SK-N-SH (cell line): Measurements from ENCODE around the gene MCRIP2. TPM values are rescaled to one million over a fixed set of nuclear protein-coding genes. Genes with fewer than 3 reads are reported as not detected.

Source experiments
- CTCF ChIA-PET: fragments of 300-600, 350-600 bp; formaldehyde crosslinking; extraction: SDS; loops from one replicate; lab custom pipeline; 2021; lab: Yijun Ruan, JAX
- POLR2A ChIA-PET: fragments of 350-600 bp; sonication (Branson Sonifier 250); formaldehyde crosslinking; extraction: SDS; loops from one replicate; lab custom pipeline; 2020; ENCODE audit warnings: antibody characterized with exemption, inconsistent platforms; lab: Yijun Ruan, JAX
- DNase-seq: peaks from one replicate; pipeline ENCODE4 v3.0.0; 2012
- H2AFZ ChIP-seq: fragments of 200-600 bp; sonication (generic); 2 replicates; pipeline ENCODE4 v1.8.1; 2016; ENCODE audit warnings: antibody characterized with exemption, mild to moderate bottlenecking, low read depth
- H3F3A ChIP-seq: fragments of 200-600 bp; sonication (generic); replicated peaks from 2 replicates; pipeline ENCODE3; 2016; ENCODE audit warnings: antibody characterized with exemption, mild to moderate bottlenecking; ENCODE audit not compliant: insufficient read depth
- H3K27ac ChIP-seq, 2 experiments: fragments of 200-500 bp in 1 of 2; fragments of 200-600 bp in 1 of 2; sonication (Bioruptor generic) in 1 of 2; sonication (generic), shearing (Covaris generic) in 1 of 2; 2 replicates each; pipeline versions ENCODE4 v1.5.1 to v1.6.1; 2014 to 2016; ENCODE audit warnings: low read depth in 2 of 2, inconsistent platforms in 1 of 2, low read length in 1 of 2, mild to moderate bottlenecking in 1 of 2, mixed read lengths in 1 of 2
- H3K27me3 ChIP-seq: fragments of 200-600 bp; sonication (generic), shearing (Covaris generic); 2 replicates; pipeline ENCODE4 v1.6.1; 2016; ENCODE audit warnings: mixed run types; ENCODE audit not compliant: insufficient read depth
- H3K36me3 ChIP-seq, 2 experiments: fragments of 200-500 bp in 1 of 2; fragments of 200-600 bp in 1 of 2; sonication (Bioruptor generic) in 1 of 2; sonication (generic) in 1 of 2; replicated peaks in 1 of 2; 2 replicates each; pipeline versions ENCODE3 to v1.5.1; 2014 to 2016; ENCODE audit warnings: low read length in 1 of 2, mild to moderate bottlenecking in 1 of 2; ENCODE audit not compliant: insufficient read depth in 2 of 2, control insufficient read depth in 1 of 2
- H3K4me1 ChIP-seq, 2 experiments: fragments of 200-500 bp in 1 of 2; fragments of 200-600 bp in 1 of 2; sonication (Bioruptor generic) in 1 of 2; sonication (generic), shearing (Covaris generic) in 1 of 2; 2 replicates each; pipeline versions ENCODE4 v1.5.1 to v1.6.1; 2014 to 2016; ENCODE audit warnings: low read depth in 1 of 2, low read length in 1 of 2, mixed run types in 1 of 2; ENCODE audit not compliant: insufficient read depth in 2 of 2, control insufficient read depth in 1 of 2
- H3K4me2 ChIP-seq: fragments of 200-600 bp; sonication (generic), shearing (Covaris generic); 2 replicates; pipeline ENCODE4 v1.6.1; 2017; ENCODE audit warnings: mixed run types
- H3K4me3 ChIP-seq, 2 experiments: fragments of 200-500 bp in 1 of 2; fragments of 200-600 bp in 1 of 2; sonication (Bioruptor generic) in 1 of 2; sonication (generic), shearing (Covaris generic) in 1 of 2; 2 replicates each; pipeline versions ENCODE4 v1.5.1 to v1.8.1; 2014 to 2016; ENCODE audit warnings: low read depth in 2 of 2, inconsistent platforms in 1 of 2, low read length in 1 of 2, mild to moderate bottlenecking in 1 of 2, mixed read lengths in 1 of 2, moderate library complexity in 1 of 2
- H3K79me2 ChIP-seq: fragments of 200-600 bp; sonication (generic); 2 replicates; pipeline ENCODE4 v1.8.1; 2017; ENCODE audit warnings: mild to moderate bottlenecking; ENCODE audit not compliant: insufficient read depth
- H3K9ac ChIP-seq: fragments of 200-600 bp; sonication (generic); 2 replicates; pipeline ENCODE4 v1.6.1; 2017; ENCODE audit warnings: mixed run types
- H3K9me2 ChIP-seq: fragments of 200-600 bp; sonication (generic); 2 replicates; pipeline ENCODE4 v1.6.1; 2017; ENCODE audit warnings: mixed run types
- H3K9me3 ChIP-seq: fragments of 200-600 bp; sonication (generic); 2 replicates; pipeline ENCODE4 v1.6.1; 2017; ENCODE audit warnings: mixed run types, mild to moderate bottlenecking, moderate library complexity
- H4K20me1 ChIP-seq: fragments of 200-600 bp; sonication (generic); 2 replicates; pipeline ENCODE4 v1.6.1; 2017; ENCODE audit warnings: mild to moderate bottlenecking, mixed run types; ENCODE audit not compliant: insufficient read depth
- EP300 ChIP-seq, 2 experiments: IDR thresholded peaks; 2 replicates each; pipeline versions ENCODE4 v1.4.0 to v1.6.1; 2012; ENCODE audit warnings: borderline replicate concordance in 1 of 2, low read depth in 1 of 2, low read length in 1 of 2
- EZH2phosphoT487 ChIP-seq: fragments of 200-600 bp; sonication (generic); IDR thresholded peaks from 2 replicates; pipeline ENCODE4 v1.6.1; 2017; ENCODE audit warnings: low read depth, mixed run types, mild to moderate bottlenecking, antibody characterized with exemption, moderate library complexity, borderline replicate concordance
- FOSL2 ChIP-seq: IDR thresholded peaks from 2 replicates; pipeline ENCODE4 v1.4.0; 2012; ENCODE audit warnings: low read depth, mild to moderate bottlenecking, moderate library complexity, borderline replicate concordance
- FOXM1 ChIP-seq: IDR thresholded peaks from 2 replicates; pipeline ENCODE4 v1.4.0; 2012; ENCODE audit warnings: low read depth, mild to moderate bottlenecking
- JUND ChIP-seq: IDR thresholded peaks from 2 replicates; pipeline ENCODE4 v1.4.0; 2012
- MEF2A ChIP-seq: IDR thresholded peaks from 2 replicates; pipeline ENCODE4 v1.4.0; 2012; ENCODE audit warnings: low read depth, borderline replicate concordance
- POLR2AphosphoS5 ChIP-seq: IDR thresholded peaks from 2 replicates; pipeline ENCODE4 v1.6.1; 2012; ENCODE audit warnings: low read depth, low read length
- RAD21 ChIP-seq: IDR thresholded peaks from 2 replicates; pipeline ENCODE4 v1.6.1; 2012; ENCODE audit warnings: mild to moderate bottlenecking, low read length
- SMC3 ChIP-seq: IDR thresholded peaks from 2 replicates; pipeline ENCODE4 v1.6.1; 2012; ENCODE audit warnings: low read depth, low read length, improper control_type of control experiment
- TCF12 ChIP-seq: IDR thresholded peaks from 2 replicates; pipeline ENCODE4 v1.4.0; 2012
- TEAD4 ChIP-seq: IDR thresholded peaks from 2 replicates; pipeline ENCODE4 v1.4.0; 2012; ENCODE audit warnings: mild to moderate bottlenecking, borderline replicate concordance; ENCODE audit not compliant: insufficient read depth
- YY1 ChIP-seq: IDR thresholded peaks from 2 replicates; pipeline ENCODE4 v1.4.0; 2012; ENCODE audit warnings: low read depth, mild to moderate bottlenecking
- ZBTB33 ChIP-seq: IDR thresholded peaks from 2 replicates; pipeline ENCODE4 v1.4.0; 2012; ENCODE audit warnings: low read depth, borderline replicate concordance
- WGBS: methylation state at CpG from one replicate; pipeline ENCODE4 v1.1.6; 2017; ENCODE audit warnings: low lambda C conversion rate; 5-methylcytosine and 5-hydroxymethylcytosine counted together
- polyA plus RNA-seq, 3 experiments: library from polyadenylated mRNA; depleted of rRNA; stranded (reverse); fragments of >200 nt; gene quantifications; 2 replicates each; pipeline ENCODE4 v1.2.3, GENCODE V29; 2012
- TF ChIP-seq, protein P1 (sequence below): fragments of 150-350 bp; IDR thresholded peaks from 2 replicates; pipeline ENCODE4 v1.6.1; 2016; ENCODE audit warnings: mild to moderate bottlenecking, low read depth, low read length
- TF ChIP-seq, protein P2 (sequence below): IDR thresholded peaks from 2 replicates; pipeline ENCODE4 v1.4.0; 2012; ENCODE audit warnings: low read depth, borderline replicate concordance
- TF ChIP-seq, protein P3 (sequence below): IDR thresholded peaks from 2 replicates; pipeline ENCODE4; 2012

MCRIP2 gene
- polyA plus RNA-seq, 1 of the 3 experiments (the other 2 are of a cell fraction) = 36.9 TPM

DNA sequence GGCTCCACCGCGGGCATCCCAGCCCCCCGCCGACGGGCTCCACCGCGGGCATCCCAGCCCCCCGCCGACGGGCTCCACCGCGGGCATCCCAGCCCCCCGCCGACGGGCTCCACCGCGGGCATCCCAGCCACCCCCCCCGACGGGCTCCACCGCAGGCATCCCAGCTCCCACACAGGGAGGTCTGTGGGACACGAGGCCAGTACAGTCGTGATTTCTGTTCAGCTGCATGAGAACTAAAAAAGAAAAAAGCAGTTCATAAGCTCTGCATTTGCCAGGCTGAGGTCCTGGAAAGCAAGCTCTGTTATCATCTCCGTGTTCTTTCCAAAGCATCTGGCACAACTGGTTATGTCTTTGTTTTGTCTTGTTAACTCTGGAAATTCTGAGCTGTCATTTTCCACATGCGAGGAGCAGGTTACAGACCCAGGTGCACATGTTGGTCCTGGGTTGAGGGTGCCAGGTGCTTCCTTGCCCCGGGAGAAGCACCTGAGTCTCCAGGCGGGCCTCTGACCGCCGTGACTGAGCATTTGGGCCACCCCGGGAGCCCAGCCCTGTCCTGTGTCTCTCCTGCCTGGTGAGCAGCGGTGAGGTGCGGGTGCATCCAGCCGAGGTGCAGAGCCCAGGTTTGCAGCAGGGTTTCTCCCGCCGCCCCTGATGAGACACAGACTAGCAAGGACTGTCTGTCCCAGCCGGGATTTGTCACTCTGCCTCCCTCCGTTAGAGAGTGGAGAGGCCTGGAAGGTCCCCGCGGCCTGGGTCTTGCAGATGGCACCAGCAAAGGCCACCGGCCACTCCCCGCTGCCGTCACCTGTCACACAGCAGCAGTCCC, 20.7 kb upstream of the MCRIP2 start (continued):
- TF ChIP-seq, protein P1, sequence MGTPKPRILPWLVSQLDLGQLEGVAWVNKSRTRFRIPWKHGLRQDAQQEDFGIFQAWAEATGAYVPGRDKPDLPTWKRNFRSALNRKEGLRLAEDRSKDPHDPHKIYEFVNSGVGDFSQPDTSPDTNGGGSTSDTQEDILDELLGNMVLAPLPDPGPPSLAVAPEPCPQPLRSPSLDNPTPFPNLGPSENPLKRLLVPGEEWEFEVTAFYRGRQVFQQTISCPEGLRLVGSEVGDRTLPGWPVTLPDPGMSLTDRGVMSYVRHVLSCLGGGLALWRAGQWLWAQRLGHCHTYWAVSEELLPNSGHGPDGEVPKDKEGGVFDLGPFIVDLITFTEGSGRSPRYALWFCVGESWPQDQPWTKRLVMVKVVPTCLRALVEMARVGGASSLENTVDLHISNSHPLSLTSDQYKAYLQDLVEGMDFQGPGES = no peak

GRCh38 chr16:621526-622105, 20.0 kb upstream of the MCRIP2 start:
- Histone ChIP-seq H3K9me2 (no peaks in the 10 kb centered on the region), H3K9me3 (no peaks in the 10 kb centered on the region)
- TF ChIP-seq SMC3 = no peak
- TF ChIP-seq JUND = no peak
- no peak for TF ChIP-seq EZH2phosphoT487
- TF ChIP-seq TEAD4 = no peak
- TF ChIP-seq, protein P2, sequence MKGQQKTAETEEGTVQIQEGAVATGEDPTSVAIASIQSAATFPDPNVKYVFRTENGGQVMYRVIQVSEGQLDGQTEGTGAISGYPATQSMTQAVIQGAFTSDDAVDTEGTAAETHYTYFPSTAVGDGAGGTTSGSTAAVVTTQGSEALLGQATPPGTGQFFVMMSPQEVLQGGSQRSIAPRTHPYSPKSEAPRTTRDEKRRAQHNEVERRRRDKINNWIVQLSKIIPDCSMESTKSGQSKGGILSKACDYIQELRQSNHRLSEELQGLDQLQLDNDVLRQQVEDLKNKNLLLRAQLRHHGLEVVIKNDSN = no peak
- TF ChIP-seq MEF2A = no peak
- no peak for TF ChIP-seq FOXM1
- no peak for TF ChIP-seq RAD21
- no peak for TF ChIP-seq EP300 (IDR thresholded peaks at IDR 0.05; ENCODE audit: borderline replicate concordance in 1 of 2, low read depth in 1 of 2, low read length in 1 of 2)
- no peak for TF ChIP-seq ZBTB33
- no peak for TF ChIP-seq POLR2AphosphoS5
- TF ChIP-seq, protein P3, sequence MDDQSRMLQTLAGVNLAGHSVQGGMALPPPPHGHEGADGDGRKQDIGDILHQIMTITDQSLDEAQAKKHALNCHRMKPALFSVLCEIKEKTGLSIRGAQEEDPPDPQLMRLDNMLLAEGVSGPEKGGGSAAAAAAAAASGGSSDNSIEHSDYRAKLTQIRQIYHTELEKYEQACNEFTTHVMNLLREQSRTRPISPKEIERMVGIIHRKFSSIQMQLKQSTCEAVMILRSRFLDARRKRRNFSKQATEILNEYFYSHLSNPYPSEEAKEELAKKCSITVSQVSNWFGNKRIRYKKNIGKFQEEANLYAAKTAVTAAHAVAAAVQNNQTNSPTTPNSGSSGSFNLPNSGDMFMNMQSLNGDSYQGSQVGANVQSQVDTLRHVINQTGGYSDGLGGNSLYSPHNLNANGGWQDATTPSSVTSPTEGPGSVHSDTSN = no peak
- no peak for TF ChIP-seq TCF12
- no peak for TF ChIP-seq YY1
- no peak for TF ChIP-seq FOSL2
- TF ChIP-seq, all 33 proteins: peak for 0
- CTCF ChIA-PET = interaction anchor here (2.5 to 2.8 kb wide), 2 partner anchors 12 to 21 kb away, joined by 9 to 11 read pairs; no protein-coding TSS in a partner anchor
- Histone ChIP-seq H3K9ac (no peak overlapping the region), H2AFZ (no peak overlapping the region), H4K20me1 (peaks cover 10% of the 10 kb centered on the region; the same call in 1 of the 2 replicates), H3K27ac (no peak overlapping the region), H3K79me2 (peaks cover 5% of the 10 kb centered on the region; the same call in 1 of the 2 replicates), H3K4me2 (no peak overlapping the region), H3F3A (peaks cover 5% of the 10 kb centered on the region), H3K4me1 (peaks cover 4 to 13% of the 10 kb centered on the region in 2 experiments; a peak in 2 of 4 replicates), H3K27me3 (no peaks in the 10 kb centered on the region), H3K4me3 (no peak overlapping the region), H3K36me3 (peaks cover 0 to 3% of the 10 kb centered on the region in 2 experiments)
- 95% methylated on average over 20 of the region's 21 CpGs for WGBS
- DNase-seq = no peak
- POLR2A ChIA-PET = interaction anchor here (1.1 kb wide), 1 partner anchor 220 kb away, joined by 3 read pairs; the partner anchor contains the start of gene DECR2
